HepG2 (cell line): ENCODE results near the gene PISD. TPM values are rescaled to one million over a fixed set of nuclear protein-coding genes. Genes with fewer than 3 reads are reported as not detected.

Experiments used
- HNRNPL ChIP-seq: fragments of 200-400 bp; formaldehyde crosslinking; IDR thresholded peaks from 2 replicates; pipeline ENCODE4 v1.6.1; 2017; ENCODE audit warnings: mild to moderate bottlenecking, low read depth, low read length
- LCORL ChIP-seq, 2 experiments: fragments of 450-650 bp in 1 of 2; sonication (generic) in 1 of 2; formaldehyde crosslinking in 1 of 2; IDR thresholded peaks; 2 replicates each; pipeline versions ENCODE4 v1.5.0 to v1.6.1; 2017 to 2020; ENCODE audit warnings: antibody characterized with exemption in 1 of 2, missing genetic modification reagents in 1 of 2
- NFIB ChIP-seq: sonication (generic); formaldehyde crosslinking; IDR thresholded peaks from 2 replicates; pipeline ENCODE4 v1.9.0; 2021; ENCODE audit warnings: missing genetic modification reagents, mild to moderate bottlenecking, borderline replicate concordance
- NONO ChIP-seq, 2 experiments: fragments of 450-650 bp in 1 of 2; sonication (generic) in 1 of 2; formaldehyde crosslinking in 1 of 2; IDR thresholded peaks in 1 of 2; conservative IDR thresholded peaks in 1 of 2; 2 replicates each; pipeline versions ENCODE4 v1.6.1 to v1.8.0; 2017 to 2022; ENCODE audit warnings: mild to moderate bottlenecking in 1 of 2, missing genetic modification reagents in 1 of 2, moderate library complexity in 1 of 2
- PITX1 ChIP-seq: sonication (generic); formaldehyde crosslinking; IDR thresholded peaks from 2 replicates; pipeline ENCODE4 v1.5.1; 2020; ENCODE audit warnings: mild to moderate bottlenecking, missing genetic modification reagents
- RELA ChIP-seq: sonication (generic); formaldehyde crosslinking; IDR thresholded peaks from 2 replicates; pipeline ENCODE4 v1.4.0; 2020; ENCODE audit warnings: missing genetic modification reagents
- ZNF33B ChIP-seq: sonication (generic); formaldehyde crosslinking; IDR thresholded peaks from 2 replicates; pipeline ENCODE4 v1.5.1; 2020; ENCODE audit warnings: mild to moderate bottlenecking, missing genetic modification reagents
- ZNF446 ChIP-seq: sonication (generic); formaldehyde crosslinking; IDR thresholded peaks from 2 replicates; pipeline ENCODE4 v1.5.0; 2020; ENCODE audit warnings: mild to moderate bottlenecking, missing genetic modification reagents
- ZNF451 ChIP-seq: sonication (generic); formaldehyde crosslinking; IDR thresholded peaks from 2 replicates; pipeline ENCODE4 v1.5.0; 2020; ENCODE audit warnings: mild to moderate bottlenecking, missing genetic modification reagents
- ZNF557 ChIP-seq: sonication (generic); formaldehyde crosslinking; IDR thresholded peaks from 2 replicates; pipeline ENCODE4 v1.4.0; 2020; ENCODE audit warnings: missing genetic modification reagents
- ZNF788 ChIP-seq: sonication (generic); formaldehyde crosslinking; IDR thresholded peaks from 2 replicates; pipeline ENCODE4 v1.5.0; 2020; ENCODE audit warnings: mild to moderate bottlenecking, missing genetic modification reagents, borderline replicate concordance
- polyA plus RNA-seq, 8 experiments: library from polyadenylated mRNA; depleted of rRNA in 3 of 8; stranded (reverse) in 7 of 8; unstranded in 1 of 8; fragments of >200 nt; fragmentation: Illumina TruSeq in 4 of 8; extraction: Trizol in 4 of 8; gene quantifications; 2 replicates each; pipeline versions ENCODE4 v1.2.1 to v1.2.3, GENCODE V29; 2011 to 2016; ENCODE audit warnings: low read depth in 4 of 8, missing spikeins in 1 of 8, mixed read lengths in 1 of 8; ENCODE audit not compliant: insufficient read depth in 1 of 8
- total RNA-seq, 5 experiments: library from RNA; depleted of rRNA; stranded (reverse); fragments of >200 nt; fragmentation: Illumina TruSeq; extraction: Trizol; gene quantifications; 2 replicates each; pipeline ENCODE4 v1.2.3, GENCODE V29; 2016; ENCODE audit warnings: low read depth in 1 of 5
- TF ChIP-seq, protein P1 (sequence below): sonication (generic); formaldehyde crosslinking; IDR thresholded peaks from 2 replicates; pipeline ENCODE4 v1.4.0; 2020; ENCODE audit warnings: missing genetic modification reagents
- TF ChIP-seq, protein P2 (sequence below): sonication (generic); formaldehyde crosslinking; IDR thresholded peaks from 2 replicates; pipeline ENCODE4 v1.5.0; 2020; ENCODE audit warnings: missing genetic modification reagents
- TF ChIP-seq, protein P3 (sequence below): sonication (generic); formaldehyde crosslinking; IDR thresholded peaks from 2 replicates; pipeline ENCODE4 v1.4.0; 2020; ENCODE audit warnings: missing genetic modification reagents
- TF ChIP-seq, protein P4 (sequence below): sonication (generic); formaldehyde crosslinking; IDR thresholded peaks from 2 replicates; pipeline ENCODE4 v1.9.0; 2022; ENCODE audit warnings: low read depth, missing genetic modification reagents
- TF ChIP-seq, protein P5 (sequence below): IDR thresholded peaks from 2 replicates; pipeline ENCODE4 v1.6.1; 2016; ENCODE audit warnings: missing compliant biosample characterization, missing genetic modification reagents, borderline replicate concordance
- TF ChIP-seq, protein P6 (sequence below): sonication (generic); formaldehyde crosslinking; IDR thresholded peaks from 2 replicates; pipeline ENCODE4 v1.5.0; 2020; ENCODE audit warnings: missing genetic modification reagents

PISD gene
- total and polyA plus RNA-seq, 2 of the 13 experiments (the other 11 are each of a cell fraction or from before 2014, with no cell fraction given), result 30.1 to 47.7 TPM

DNA sequence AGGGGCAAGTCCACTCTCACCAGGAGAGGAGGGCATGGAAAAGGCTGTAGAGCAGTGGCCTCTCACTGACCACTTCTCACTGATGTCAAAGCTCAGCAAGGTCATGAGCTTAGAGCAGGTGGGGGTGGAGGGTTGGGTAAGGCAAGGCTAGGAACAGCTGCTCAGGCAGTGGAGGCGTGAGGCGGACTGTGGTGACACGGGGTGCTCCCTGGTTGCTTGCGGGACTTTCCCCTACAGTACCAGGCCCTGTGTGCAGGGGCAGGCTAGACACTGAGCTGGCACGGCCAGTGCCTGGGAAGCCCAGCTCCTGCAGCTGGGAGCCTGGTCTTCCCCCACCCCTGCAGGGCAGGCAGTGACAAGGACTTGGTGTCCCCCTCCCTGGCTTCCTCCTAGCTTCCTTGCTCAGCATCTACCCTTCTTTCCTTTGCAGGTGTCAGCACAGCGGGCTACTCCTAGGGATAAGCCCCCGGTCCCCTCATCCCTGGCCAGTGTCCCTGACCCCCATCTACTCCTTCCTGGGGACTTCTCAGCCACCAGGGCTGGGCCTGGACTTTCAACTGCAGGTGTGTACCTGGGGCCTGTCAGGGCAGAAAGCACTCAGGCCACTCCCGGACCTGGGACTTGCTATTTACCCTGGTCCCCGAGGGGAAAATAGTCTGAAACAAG lies 45.6 kb downstream of the PISD start (continued):
- TF ChIP-seq, protein P1, sequence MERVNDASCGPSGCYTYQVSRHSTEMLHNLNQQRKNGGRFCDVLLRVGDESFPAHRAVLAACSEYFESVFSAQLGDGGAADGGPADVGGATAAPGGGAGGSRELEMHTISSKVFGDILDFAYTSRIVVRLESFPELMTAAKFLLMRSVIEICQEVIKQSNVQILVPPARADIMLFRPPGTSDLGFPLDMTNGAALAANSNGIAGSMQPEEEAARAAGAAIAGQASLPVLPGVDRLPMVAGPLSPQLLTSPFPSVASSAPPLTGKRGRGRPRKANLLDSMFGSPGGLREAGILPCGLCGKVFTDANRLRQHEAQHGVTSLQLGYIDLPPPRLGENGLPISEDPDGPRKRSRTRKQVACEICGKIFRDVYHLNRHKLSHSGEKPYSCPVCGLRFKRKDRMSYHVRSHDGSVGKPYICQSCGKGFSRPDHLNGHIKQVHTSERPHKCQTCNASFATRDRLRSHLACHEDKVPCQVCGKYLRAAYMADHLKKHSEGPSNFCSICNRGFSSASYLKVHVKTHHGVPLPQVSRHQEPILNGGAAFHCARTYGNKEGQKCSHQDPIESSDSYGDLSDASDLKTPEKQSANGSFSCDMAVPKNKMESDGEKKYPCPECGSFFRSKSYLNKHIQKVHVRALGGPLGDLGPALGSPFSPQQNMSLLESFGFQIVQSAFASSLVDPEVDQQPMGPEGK (CRISPR knock-in tag), result peak; percentile 19; the same call in 1 of the 2 replicates
- TF ChIP-seq LCORL (IDR thresholded peaks at IDR 0.05), result no peak
- TF ChIP-seq LCORL (CRISPR knock-in tag; IDR thresholded peaks at IDR 0.05), result peak; percentile 24; the same call in 1 of the 2 replicates
- TF ChIP-seq, protein P2, sequence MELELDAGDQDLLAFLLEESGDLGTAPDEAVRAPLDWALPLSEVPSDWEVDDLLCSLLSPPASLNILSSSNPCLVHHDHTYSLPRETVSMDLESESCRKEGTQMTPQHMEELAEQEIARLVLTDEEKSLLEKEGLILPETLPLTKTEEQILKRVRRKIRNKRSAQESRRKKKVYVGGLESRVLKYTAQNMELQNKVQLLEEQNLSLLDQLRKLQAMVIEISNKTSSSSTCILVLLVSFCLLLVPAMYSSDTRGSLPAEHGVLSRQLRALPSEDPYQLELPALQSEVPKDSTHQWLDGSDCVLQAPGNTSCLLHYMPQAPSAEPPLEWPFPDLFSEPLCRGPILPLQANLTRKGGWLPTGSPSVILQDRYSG (CRISPR knock-in tag), result no peak
- TF ChIP-seq ZNF557 (CRISPR knock-in tag), result no peak
- no peak for TF ChIP-seq ZNF33B (CRISPR knock-in tag)
- TF ChIP-seq ZNF788 (CRISPR knock-in tag), result no peak
- TF ChIP-seq, protein P3, sequence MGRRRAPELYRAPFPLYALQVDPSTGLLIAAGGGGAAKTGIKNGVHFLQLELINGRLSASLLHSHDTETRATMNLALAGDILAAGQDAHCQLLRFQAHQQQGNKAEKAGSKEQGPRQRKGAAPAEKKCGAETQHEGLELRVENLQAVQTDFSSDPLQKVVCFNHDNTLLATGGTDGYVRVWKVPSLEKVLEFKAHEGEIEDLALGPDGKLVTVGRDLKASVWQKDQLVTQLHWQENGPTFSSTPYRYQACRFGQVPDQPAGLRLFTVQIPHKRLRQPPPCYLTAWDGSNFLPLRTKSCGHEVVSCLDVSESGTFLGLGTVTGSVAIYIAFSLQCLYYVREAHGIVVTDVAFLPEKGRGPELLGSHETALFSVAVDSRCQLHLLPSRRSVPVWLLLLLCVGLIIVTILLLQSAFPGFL, result no peak
- no peak for TF ChIP-seq NONO (IDR thresholded peaks at IDR 0.05)
- TF ChIP-seq NONO (CRISPR knock-in tag; conservative IDR thresholded peaks at IDR 0.05), result no peak; the same call in 1 of the 2 replicates
- TF ChIP-seq, protein P4, sequence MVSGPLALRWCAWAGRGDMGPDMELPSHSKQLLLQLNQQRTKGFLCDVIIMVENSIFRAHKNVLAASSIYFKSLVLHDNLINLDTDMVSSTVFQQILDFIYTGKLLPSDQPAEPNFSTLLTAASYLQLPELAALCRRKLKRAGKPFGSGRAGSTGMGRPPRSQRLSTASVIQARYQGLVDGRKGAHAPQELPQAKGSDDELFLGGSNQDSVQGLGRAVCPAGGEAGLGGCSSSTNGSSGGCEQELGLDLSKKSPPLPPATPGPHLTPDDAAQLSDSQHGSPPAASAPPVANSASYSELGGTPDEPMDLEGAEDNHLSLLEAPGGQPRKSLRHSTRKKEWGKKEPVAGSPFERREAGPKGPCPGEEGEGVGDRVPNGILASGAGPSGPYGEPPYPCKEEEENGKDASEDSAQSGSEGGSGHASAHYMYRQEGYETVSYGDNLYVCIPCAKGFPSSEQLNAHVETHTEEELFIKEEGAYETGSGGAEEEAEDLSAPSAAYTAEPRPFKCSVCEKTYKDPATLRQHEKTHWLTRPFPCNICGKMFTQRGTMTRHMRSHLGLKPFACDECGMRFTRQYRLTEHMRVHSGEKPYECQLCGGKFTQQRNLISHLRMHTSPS, result 0 out of 2 replicates have a peak, but pooled peaks have one; percentile 53
- no peak for TF ChIP-seq NFIB (CRISPR knock-in tag)
- TF ChIP-seq, protein P5, sequence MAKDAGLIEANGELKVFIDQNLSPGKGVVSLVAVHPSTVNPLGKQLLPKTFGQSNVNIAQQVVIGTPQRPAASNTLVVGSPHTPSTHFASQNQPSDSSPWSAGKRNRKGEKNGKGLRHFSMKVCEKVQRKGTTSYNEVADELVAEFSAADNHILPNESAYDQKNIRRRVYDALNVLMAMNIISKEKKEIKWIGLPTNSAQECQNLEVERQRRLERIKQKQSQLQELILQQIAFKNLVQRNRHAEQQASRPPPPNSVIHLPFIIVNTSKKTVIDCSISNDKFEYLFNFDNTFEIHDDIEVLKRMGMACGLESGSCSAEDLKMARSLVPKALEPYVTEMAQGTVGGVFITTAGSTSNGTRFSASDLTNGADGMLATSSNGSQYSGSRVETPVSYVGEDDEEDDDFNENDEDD, result no peak
- TF ChIP-seq RELA (CRISPR knock-in tag), result no peak
- 0 out of 2 replicates have a peak, but pooled peaks have one; percentile 20 for TF ChIP-seq PITX1 (CRISPR knock-in tag)
- no peak for TF ChIP-seq HNRNPL
- TF ChIP-seq ZNF446 (CRISPR knock-in tag), result no peak
- TF ChIP-seq, protein P6, sequence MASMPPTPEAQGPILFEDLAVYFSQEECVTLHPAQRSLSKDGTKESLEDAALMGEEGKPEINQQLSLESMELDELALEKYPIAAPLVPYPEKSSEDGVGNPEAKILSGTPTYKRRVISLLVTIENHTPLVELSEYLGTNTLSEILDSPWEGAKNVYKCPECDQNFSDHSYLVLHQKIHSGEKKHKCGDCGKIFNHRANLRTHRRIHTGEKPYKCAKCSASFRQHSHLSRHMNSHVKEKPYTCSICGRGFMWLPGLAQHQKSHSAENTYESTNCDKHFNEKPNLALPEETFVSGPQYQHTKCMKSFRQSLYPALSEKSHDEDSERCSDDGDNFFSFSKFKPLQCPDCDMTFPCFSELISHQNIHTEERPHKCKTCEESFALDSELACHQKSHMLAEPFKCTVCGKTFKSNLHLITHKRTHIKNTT, result no peak
- no peak for TF ChIP-seq ZNF451 (CRISPR knock-in tag)
